Activated naive CD4-positive, alpha-beta T cell treated with anti-CD3 and anti-CD28 coated beads for 36 hours (primary cell): ENCODE data around the gene NAE1. TPM values are rescaled to one million over a fixed set of nuclear protein-coding genes. Genes with fewer than 3 reads are reported as not detected.

Experiments
- total RNA-seq, 2 experiments: library from RNA; stranded (reverse); gene quantifications; one replicate each; pipeline ENCODE4 v1.2.3, GENCODE V29; 2021

The NAE1 gene
- total RNA-seq, 2 experiments from 2014 or later = 108 to 115 TPM

Other genes with a start within 250 kb of the NAE1 start
- gene CMTM3, start 226.3 kb downstream of the NAE1 start, total RNA-seq = 10 to 100 TPM; 33.7 to 35.3 TPM
- 1 to 10 TPM; 4.6 to 4.7 TPM for gene CMTM4, start 134.2 kb downstream of the NAE1 start, total RNA-seq
- 10 to 100 TPM; 30.8 to 31.0 TPM for gene DYNC1LI2, start 79.4 kb downstream of the NAE1 start, total RNA-seq
- gene TERB1, start 29.4 kb downstream of the NAE1 start, total RNA-seq = not detected
- gene CA7, start 13.4 kb upstream of the NAE1 start, total RNA-seq = not detected
- 10 to 100 TPM; 18.8 to 20.6 TPM for gene PDP2, start 49.5 kb upstream of the NAE1 start, total RNA-seq
- gene CDH16, start 87.9 kb upstream of the NAE1 start, total RNA-seq = not detected
- gene RRAD, start 94.6 kb upstream of the NAE1 start, total RNA-seq = under 1 TPM in 1 of 2 experiments, not detected in 1; 0.25 TPM
- 100 to 1,000 TPM; 169 to 173 TPM for gene CIAO2B, start 103.4 kb upstream of the NAE1 start, total RNA-seq
- 10 to 100 TPM; 20.0 to 22.0 TPM for gene CES2, start 104.5 kb upstream of the NAE1 start, total RNA-seq
- under 1 TPM; 0.17 to 0.55 TPM for gene CES3, start 130.3 kb upstream of the NAE1 start, total RNA-seq
- gene CES4A, start 157.6 kb upstream of the NAE1 start, total RNA-seq = 1 to 10 TPM; 4.9 to 5.1 TPM
- gene CBFB, start 198.2 kb upstream of the NAE1 start, total RNA-seq = 10 to 100 TPM; 79.6 to 86.8 TPM